Eye (tissue), 1 donor: ENCODE measurements around the gene CATSPERZ.

Experiments
- DNase-seq: peaks from one replicate; pipeline ENCODE4 v3.0.0-alpha.2; 2015

Gene CATSPERZ

GRCh38 chr11:64299847-64300648, at the start of gene CATSPERZ:
TSS of gene CATSPERZ (plus strand) at chr11:64300358. CDS start at chr11:64300411, 53 bp downstream.
- DNase-seq = peak; percentile 55

GRCh38 chr11:64250415-64251015, 49.6 kb upstream of the CATSPERZ start:
- peak; percentile 24 for DNase-seq

- peak; percentile 78 for DNase-seq
These were observed 49.0 kb upstream of the CATSPERZ start, which contains the start of gene PLCB3 for GRCh38 chr11:64251016-64251752. TSS of gene PLCB3 (plus strand) at chr11:64251530. CDS start at chr11:64251650, 120 bp downstream.

GRCh38 chr11:64251753-64252002, 48.5 kb upstream of the CATSPERZ start:
- peak; percentile 55 for DNase-seq

- DNase-seq = no peak
These were observed 47.9 kb upstream of the CATSPERZ start for GRCh38 chr11:64252003-64252872.

- DNase-seq = no peak
These were observed 47.1 kb upstream of the CATSPERZ start for GRCh38 chr11:64253043-64253442.

GRCh38 chr11:64253481-64253880, 46.7 kb upstream of the CATSPERZ start:
- DNase-seq = no peak

GRCh38 chr11:64254326-64254725, 45.8 kb upstream of the CATSPERZ start:
- DNase-seq = no peak

GRCh38 chr11:64255135-64256128, 44.7 kb upstream of the CATSPERZ start:
- DNase-seq = no peak

GRCh38 chr11:64256300-64256699, 43.9 kb upstream of the CATSPERZ start:
- no peak for DNase-seq

- DNase-seq = no peak
These were observed 41.8 kb upstream of the CATSPERZ start for GRCh38 chr11:64258356-64258755.

GRCh38 chr11:64258946-64259532, 41.1 kb upstream of the CATSPERZ start:
- no peak for DNase-seq

GRCh38 chr11:64259533-64260067, 40.6 kb upstream of the CATSPERZ start:
- DNase-seq = no peak

GRCh38 chr11:64260147-64260708, 39.9 kb upstream of the CATSPERZ start:
- no peak for DNase-seq

- DNase-seq = no peak
These were observed 38.5 kb upstream of the CATSPERZ start for GRCh38 chr11:64261556-64262080.

GRCh38 chr11:64262271-64263002, 37.7 kb upstream of the CATSPERZ start:
- no peak for DNase-seq

GRCh38 chr11:64263021-64263946, 36.9 kb upstream of the CATSPERZ start:
- peak; percentile 82 for DNase-seq

- DNase-seq = no peak
These were observed 36.2 kb upstream of the CATSPERZ start for GRCh38 chr11:64263947-64264317.
